DND-41 (cell line): Measurements from ENCODE around the gene EHF.

Experiments used
- CTCF ChIP-seq: IDR thresholded peaks from 2 replicates; pipeline ENCODE4 v1.5.1; 2012; ENCODE audit warnings: borderline replicate concordance, low read length, moderate library complexity, mild to moderate bottlenecking; ENCODE audit not compliant: poor library complexity, severe bottlenecking; ENCODE audit errors: extremely low read depth
- EZH2 ChIP-seq: IDR thresholded peaks from 3 replicates; pipeline ENCODE4 v1.6.1; 2012; ENCODE audit warnings: borderline replicate concordance, low read depth, mild to moderate bottlenecking, moderate library complexity, low read length, inconsistent platforms; ENCODE audit not compliant: severe bottlenecking

GRCh38 chr11:34631737-34632104 lies 10.8 kb downstream of the EHF start:
- TF ChIP-seq CTCF (no peak), EZH2 (no peak)
